MM.1S (cell line): ENCODE measurements around the gene VGLL4.

ENCODE experiments used
- EZH2 ChIP-seq: fragments of 300-600 bp; sonication (generic); optimal IDR thresholded peaks from 2 replicates; pipeline ENCODE3; 2017; ENCODE audit warnings: low read depth, mild to moderate bottlenecking, antibody characterized with exemption, low read length, mixed read lengths
- TF ChIP-seq, protein P1 (sequence below): fragments of 300-600 bp; sonication (generic); IDR thresholded peaks from 2 replicates; pipeline ENCODE4 v1.5.1; 2016; ENCODE audit warnings: antibody characterized with exemption, low read length, mixed read lengths

- TF ChIP-seq, protein P1, sequence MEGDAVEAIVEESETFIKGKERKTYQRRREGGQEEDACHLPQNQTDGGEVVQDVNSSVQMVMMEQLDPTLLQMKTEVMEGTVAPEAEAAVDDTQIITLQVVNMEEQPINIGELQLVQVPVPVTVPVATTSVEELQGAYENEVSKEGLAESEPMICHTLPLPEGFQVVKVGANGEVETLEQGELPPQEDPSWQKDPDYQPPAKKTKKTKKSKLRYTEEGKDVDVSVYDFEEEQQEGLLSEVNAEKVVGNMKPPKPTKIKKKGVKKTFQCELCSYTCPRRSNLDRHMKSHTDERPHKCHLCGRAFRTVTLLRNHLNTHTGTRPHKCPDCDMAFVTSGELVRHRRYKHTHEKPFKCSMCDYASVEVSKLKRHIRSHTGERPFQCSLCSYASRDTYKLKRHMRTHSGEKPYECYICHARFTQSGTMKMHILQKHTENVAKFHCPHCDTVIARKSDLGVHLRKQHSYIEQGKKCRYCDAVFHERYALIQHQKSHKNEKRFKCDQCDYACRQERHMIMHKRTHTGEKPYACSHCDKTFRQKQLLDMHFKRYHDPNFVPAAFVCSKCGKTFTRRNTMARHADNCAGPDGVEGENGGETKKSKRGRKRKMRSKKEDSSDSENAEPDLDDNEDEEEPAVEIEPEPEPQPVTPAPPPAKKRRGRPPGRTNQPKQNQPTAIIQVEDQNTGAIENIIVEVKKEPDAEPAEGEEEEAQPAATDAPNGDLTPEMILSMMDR: no peak
- no peak for TF ChIP-seq EZH2
These were observed 7.8 kb upstream of the VGLL4 start for GRCh38 chr3:11651477-11651876.
